Osteocyte (in vitro differentiated cells): ENCODE measurements around the gene TMEM198. TPM values are rescaled to one million over a fixed set of nuclear protein-coding genes. Genes with fewer than 3 reads are reported as not detected.

Experiments used
- DNase-seq: peaks from one replicate; pipeline ENCODE4 v3.0.0; 2021; ENCODE audit warnings: mixed read lengths; ENCODE audit not compliant: unreplicated experiment; ENCODE audit errors: extremely low spot score
- H3K27ac Mint-ChIP-seq: one replicate; pipeline ENCODE4 v1.8.0; 2021; ENCODE audit warnings: mild to moderate bottlenecking, mixed read lengths; ENCODE audit not compliant: unreplicated experiment
- H3K27me3 Mint-ChIP-seq: one replicate; pipeline ENCODE4 v1.8.0; 2021; ENCODE audit warnings: mixed read lengths; ENCODE audit not compliant: unreplicated experiment
- H3K36me3 Mint-ChIP-seq: one replicate; pipeline ENCODE4 v1.8.0; 2021; ENCODE audit warnings: mixed read lengths; ENCODE audit not compliant: unreplicated experiment
- H3K4me1 Mint-ChIP-seq: one replicate; pipeline ENCODE4 v1.8.0; 2021; ENCODE audit warnings: mixed read lengths; ENCODE audit not compliant: unreplicated experiment
- H3K4me3 Mint-ChIP-seq: one replicate; pipeline ENCODE4 v1.8.0; 2021; ENCODE audit warnings: mild to moderate bottlenecking, moderate library complexity, mixed read lengths; ENCODE audit not compliant: unreplicated experiment
- H3K9me3 Mint-ChIP-seq: one replicate; pipeline ENCODE4 v1.8.0; 2021; ENCODE audit warnings: mixed read lengths; ENCODE audit not compliant: unreplicated experiment
- total RNA-seq: library from RNA; stranded (reverse); gene quantifications from 2 replicates; pipeline ENCODE4 v1.2.1, GENCODE V29; 2021
- TF ChIP-seq, protein P1 (sequence below): fragments of 200-600 bp; sonication (generic); IDR thresholded peaks from 2 replicates; pipeline ENCODE4 v1.5.0; 2021; ENCODE audit warnings: antibody characterized with exemption, mild to moderate bottlenecking, moderate library complexity

Gene TMEM198
- total RNA-seq, 1 donor from 2014 or later, result 5.3 TPM

DNA sequence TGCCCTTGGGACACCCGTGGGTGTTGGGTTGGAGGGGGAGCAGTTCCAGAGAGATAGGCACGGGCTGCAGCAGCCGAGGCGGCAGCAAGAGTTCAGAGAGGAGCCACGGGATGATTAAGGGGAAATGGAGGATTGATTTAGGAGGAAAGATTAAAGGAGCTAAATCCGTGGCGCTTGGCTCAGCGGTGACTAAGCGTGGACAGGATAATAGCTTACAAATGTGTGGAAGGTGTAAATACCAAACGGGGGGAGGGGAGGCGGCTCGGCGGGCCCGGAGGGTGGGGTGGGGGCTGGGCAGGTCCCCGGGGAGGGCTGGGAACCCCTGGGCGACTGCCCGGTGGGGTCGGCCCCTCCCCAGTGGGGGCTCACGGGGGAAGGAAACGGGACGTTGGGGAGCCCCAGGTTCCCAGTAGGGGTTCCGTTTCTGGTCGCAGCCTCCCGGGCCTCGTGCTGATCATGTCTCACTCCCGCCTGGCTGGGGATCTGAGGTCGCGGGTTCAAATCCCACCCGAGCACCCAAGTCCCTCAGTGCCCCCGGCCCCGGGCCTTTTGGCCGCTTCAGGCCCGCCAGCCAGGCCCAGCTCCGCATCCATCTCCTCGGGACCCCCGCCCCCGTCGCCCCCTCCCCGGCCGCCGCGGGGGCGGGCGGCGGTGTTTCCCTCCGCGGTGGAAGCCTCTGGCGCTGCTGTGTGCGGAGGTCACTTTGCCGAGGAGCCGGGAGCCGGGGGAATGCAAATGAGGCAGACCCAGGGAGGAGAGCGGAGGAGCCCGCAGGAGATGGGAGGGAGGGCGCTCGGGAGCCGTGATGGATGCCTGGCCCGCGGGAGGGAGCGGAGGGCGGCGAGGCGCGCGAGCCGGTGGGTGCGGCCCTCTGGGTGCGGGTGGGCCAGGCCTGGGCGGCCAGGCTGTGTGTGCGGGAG is 21.5 kb upstream of the TMEM198 start:
- H3K36me3 Mint-ChIP-seq, result no peaks in the 10 kb centered on the region
- peaks cover 22% of the 10 kb centered on the region for H3K27me3 Mint-ChIP-seq
- H3K4me3 Mint-ChIP-seq, result peak overlapping the region; percentile 41
- peak overlapping the region; percentile 6 for H3K27ac Mint-ChIP-seq
- H3K9me3 Mint-ChIP-seq, result no peaks in the 10 kb centered on the region
- TF ChIP-seq, protein P1, sequence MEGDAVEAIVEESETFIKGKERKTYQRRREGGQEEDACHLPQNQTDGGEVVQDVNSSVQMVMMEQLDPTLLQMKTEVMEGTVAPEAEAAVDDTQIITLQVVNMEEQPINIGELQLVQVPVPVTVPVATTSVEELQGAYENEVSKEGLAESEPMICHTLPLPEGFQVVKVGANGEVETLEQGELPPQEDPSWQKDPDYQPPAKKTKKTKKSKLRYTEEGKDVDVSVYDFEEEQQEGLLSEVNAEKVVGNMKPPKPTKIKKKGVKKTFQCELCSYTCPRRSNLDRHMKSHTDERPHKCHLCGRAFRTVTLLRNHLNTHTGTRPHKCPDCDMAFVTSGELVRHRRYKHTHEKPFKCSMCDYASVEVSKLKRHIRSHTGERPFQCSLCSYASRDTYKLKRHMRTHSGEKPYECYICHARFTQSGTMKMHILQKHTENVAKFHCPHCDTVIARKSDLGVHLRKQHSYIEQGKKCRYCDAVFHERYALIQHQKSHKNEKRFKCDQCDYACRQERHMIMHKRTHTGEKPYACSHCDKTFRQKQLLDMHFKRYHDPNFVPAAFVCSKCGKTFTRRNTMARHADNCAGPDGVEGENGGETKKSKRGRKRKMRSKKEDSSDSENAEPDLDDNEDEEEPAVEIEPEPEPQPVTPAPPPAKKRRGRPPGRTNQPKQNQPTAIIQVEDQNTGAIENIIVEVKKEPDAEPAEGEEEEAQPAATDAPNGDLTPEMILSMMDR, result no peak
- H3K4me1 Mint-ChIP-seq, result peaks cover 15% of the 10 kb centered on the region
- no peak for DNase-seq

DNA sequence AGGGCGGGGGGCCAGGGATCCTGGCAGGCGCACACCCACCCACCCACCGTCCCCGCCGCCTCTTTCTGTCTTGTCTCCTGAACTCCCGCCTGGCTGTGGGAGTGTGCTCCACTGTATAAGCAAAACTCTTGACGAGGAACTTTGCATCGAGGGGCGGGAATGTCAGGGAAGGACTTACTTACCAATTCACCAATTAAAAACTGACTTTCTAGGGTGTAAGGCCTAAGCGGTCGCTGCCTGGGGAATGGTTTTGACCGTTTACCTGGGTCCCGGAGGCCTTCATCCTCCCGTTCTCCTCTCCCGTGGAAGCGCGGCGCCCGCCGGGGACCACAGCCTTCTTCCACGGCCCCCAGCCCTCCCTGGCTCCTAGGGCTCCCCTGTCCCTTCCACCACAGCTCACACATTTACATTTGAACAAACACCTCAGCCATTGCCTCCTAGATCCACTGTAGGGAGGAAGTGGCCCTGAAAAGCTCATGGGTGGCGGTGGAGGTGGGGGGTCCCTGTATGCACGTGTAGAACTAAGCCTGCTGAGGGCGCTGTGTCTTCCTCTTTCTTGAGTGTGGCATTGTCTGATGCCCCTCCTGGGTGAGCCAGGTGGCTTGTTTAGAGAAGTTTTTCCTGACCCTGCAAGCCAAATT is 20.7 kb upstream of the TMEM198 start:
- Mint-ChIP-seq H3K27me3 (peaks cover 22% of the 10 kb centered on the region), H3K9me3 (no peaks in the 10 kb centered on the region), H3K27ac (no peak overlapping the region), H3K36me3 (no peaks in the 10 kb centered on the region), H3K4me3 (no peak overlapping the region), H3K4me1 (peaks cover 15% of the 10 kb centered on the region)
- no peak for DNase-seq
- TF ChIP-seq, protein P1, result no peak

DNA sequence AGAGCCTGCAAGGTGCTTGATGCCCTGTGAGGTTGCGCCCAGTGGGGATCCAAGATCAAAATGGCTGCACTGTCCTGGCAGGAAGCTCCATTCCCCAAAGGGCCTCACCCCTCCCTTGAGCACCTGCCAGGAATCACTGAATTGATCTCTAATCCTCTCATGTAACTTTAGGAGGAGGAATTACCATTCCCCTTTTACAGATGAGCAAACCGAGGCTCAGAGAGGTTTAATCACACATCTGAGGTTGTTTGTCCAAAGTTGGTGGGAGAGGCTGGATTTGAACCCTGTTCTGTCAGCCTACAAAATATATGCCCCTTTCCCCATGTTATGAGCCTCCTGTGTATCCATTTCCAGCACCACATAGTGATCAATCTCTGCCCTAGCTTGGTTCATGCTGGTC is 19.0 kb upstream of the TMEM198 start:
- no peak for DNase-seq
- Mint-ChIP-seq H3K4me3 (no peak overlapping the region), H3K9me3 (no peaks in the 10 kb centered on the region), H3K27me3 (peaks cover 34% of the 10 kb centered on the region), H3K36me3 (no peaks in the 10 kb centered on the region), H3K4me1 (peaks cover 15% of the 10 kb centered on the region), H3K27ac (no peak overlapping the region)
- TF ChIP-seq, protein P1, result no peak

DNA sequence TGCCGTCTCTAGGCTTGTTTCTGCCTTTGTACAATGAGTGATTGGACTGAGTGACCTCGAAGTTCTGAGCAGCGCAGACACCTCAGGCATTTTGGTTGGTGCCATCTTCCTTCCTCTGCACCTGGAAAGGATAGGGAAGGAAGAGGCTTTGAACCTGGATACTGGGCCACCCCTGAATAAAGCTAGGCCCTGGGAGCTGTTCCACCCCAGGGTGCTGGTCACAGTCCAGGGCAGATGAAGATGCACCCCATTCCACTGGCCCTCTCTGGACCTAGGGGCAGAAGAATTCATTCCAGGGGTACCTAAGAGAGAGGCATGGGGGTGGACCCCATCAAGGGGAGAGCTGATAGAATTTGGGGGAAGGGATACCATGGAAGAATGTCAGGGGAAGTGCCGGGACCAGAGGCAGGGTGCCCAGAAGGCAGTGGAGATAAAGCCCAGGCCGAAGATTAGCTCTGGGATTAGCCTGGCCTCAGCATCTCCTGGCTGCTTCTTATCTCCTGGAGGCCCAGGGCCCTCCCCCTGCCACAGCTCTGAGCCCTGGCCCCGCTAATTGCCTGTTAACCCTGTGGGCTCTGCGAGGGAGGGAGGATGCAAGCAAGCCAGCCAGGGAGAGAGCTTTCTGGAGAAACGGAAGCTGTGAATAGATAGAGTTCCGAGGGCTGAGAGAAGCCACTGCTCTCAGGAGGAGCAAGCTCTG is 18.1 kb upstream of the TMEM198 start:
- H3K27me3 Mint-ChIP-seq, result peaks cover 40% of the 10 kb centered on the region
- H3K4me1 Mint-ChIP-seq, result peaks cover 20% of the 10 kb centered on the region

More for the DNA sequence above, 18.1 kb upstream of the TMEM198 start:
- no peaks in the 10 kb centered on the region for H3K36me3 Mint-ChIP-seq
- H3K27ac Mint-ChIP-seq, result no peak overlapping the region
- H3K9me3 Mint-ChIP-seq, result no peaks in the 10 kb centered on the region
- no peak for DNase-seq
- TF ChIP-seq, protein P1, result no peak
- H3K4me3 Mint-ChIP-seq, result no peak overlapping the region
